SH-SY5Y (cell line): ENCODE measurements around the gene ZBED2.

Experiments used
- GATA2 ChIP-seq: IDR thresholded peaks from 2 replicates; pipeline ENCODE4 v1.6.1; 2011; ENCODE audit warnings: mild to moderate bottlenecking, low read depth, low read length
- GATA3 ChIP-seq: IDR thresholded peaks from 2 replicates; pipeline ENCODE4 v1.6.1; 2011; ENCODE audit warnings: low read depth, mild to moderate bottlenecking, low read length, moderate library complexity

The ZBED2 gene

DNA sequence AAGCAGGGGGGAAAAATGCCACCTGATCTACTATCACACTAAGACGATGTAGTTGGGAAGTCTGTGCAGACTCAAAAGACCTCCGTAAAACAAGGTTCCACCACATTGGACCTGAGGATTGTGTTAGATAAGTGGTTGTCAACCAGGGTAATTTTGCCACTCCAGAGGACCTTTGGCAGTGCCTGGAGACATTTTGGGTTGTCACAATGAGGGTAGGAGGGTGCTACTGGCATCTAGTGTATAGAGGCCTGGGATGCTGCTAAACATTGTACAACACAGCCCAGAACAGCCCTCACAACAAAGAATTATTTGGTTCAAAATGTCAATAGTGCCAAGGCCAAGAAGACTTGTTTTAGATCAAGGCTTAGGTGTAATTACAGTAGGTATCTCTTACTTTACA, 14.6 kb upstream of the ZBED2 start:
- no peak for TF ChIP-seq GATA3
- no peak for TF ChIP-seq GATA2

DNA sequence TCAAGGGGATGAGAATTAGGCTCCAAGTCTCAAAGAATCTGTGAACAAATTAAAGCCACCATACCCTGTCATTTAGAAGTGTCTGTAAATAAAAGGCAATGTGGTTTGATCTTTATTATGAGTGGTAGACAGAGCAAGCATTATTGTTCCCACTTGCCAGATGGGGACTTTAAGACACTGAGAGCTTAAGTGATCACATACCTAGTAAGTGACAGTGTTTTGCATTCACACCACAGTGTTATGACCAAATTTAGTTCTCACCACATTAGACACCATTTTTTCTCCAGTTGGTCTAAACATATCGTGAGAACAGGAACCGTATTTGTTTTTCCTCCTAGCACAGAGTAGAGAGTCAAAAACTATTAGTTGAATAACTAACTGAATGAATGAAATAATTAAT, 13.2 kb upstream of the ZBED2 start:
- TF ChIP-seq GATA3 (no peak), GATA2 (no peak)

DNA sequence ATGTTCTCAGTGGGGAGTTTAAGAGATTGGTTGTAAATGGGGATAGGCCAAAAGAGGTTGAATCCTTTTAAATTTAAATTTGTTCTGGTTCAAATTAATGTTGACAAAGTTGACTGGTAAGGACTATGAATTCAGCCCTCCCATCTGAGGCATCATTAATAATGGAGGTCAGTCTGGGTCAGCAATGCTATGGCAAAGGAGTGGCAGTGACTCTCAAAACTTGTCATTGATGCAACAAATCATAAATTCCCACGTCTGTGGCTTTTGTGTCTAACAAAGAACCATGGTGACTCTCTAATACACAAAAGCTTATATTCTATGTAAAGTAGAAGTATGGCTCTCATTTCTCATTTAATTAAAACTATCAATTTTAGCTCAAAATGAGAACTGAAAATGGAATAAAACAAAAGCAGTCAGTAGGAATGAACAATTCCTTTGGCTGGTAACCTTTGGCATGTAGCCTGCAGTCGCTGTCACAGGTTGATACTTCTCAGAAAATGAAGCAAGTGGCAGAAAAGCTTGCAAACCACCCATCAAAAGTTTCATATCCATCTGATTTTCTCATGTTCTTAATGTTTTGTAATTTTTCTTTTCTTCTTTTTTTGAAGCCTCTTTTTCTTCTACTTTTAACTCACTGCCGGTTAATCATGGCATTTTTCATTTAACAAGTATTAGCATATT, 12.2 kb upstream of the ZBED2 start:
- no peak for TF ChIP-seq GATA2

DNA sequence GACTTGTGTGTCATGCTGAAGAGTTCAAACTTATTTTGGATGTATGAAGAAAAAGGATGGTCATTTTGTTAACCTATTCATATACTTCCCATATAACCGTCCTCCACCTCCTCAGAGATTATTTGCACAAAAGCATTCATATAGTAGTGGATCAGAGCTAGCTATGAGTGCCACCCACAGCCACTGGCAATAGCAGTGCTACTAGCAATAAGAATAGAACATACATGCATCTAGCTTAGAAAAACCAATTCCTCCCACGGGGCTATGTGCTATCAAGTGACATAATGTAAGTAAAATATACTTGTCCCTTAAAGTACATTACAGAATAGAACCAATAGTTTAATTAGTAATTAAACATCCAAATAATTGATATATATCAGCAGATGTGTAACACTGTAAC, 10.3 kb upstream of the ZBED2 start:
- TF ChIP-seq GATA3 (no peak), GATA2 (no peak)

DNA sequence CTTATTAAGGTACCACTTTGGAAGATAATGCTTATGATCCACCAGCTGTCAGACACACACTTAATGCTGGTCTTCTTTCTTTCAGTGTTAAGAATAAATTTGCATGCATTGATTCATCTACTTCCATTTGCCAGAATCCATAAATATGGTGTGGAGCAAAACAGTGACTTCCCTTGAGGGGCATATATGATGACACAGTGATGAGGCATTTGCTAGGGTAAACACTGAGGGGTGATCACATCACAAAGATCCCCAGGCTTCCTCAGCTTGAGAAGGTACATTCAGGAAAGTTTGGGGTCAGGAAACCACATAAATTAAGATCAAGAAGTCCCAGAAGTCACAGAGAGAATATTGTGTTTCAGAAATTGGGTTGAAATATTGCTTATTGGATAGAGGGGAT, 9.9 kb upstream of the ZBED2 start:
- TF ChIP-seq GATA3 (no peak), GATA2 (no peak)

DNA sequence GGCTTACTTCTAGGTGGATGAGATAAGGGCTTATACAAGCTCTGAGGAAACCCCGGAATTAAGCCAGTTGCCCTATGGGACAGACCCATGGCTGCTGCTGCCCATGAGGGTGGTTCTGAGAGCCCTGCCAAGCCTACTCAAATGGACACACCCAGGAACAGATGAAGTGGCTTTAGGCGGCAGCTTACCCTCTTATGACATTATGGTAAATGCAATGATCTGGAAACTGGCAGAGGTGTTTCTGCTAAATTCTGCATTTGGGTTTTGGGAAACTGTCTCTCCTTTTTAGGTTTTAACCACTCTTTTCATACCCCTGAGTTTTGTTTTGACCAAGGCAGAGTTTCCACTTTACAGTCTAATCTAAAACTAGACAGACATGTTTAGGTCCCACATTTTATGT, 9.0 kb upstream of the ZBED2 start:
- no peak for TF ChIP-seq GATA3
- no peak for TF ChIP-seq GATA2

DNA sequence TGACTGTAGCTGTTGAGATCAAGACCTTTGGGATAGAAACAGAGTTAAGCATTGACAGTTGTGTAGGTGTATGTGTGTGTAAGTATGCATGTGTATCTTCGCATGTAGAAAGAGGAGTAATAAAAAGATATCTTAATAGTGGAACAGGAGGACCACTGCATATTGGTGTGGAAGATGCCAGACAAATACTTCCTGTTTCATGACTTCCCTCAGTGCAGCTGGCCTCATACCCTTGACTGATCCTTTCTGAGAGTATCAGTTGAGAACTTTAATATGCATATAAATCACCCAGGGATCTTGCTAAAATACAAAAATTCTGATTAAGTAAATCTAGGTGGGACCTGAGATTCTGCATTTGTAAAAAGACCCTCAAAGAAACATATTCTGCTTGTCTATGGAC, 8.5 kb upstream of the ZBED2 start:
- TF ChIP-seq GATA3 (no peak), GATA2 (no peak)

DNA sequence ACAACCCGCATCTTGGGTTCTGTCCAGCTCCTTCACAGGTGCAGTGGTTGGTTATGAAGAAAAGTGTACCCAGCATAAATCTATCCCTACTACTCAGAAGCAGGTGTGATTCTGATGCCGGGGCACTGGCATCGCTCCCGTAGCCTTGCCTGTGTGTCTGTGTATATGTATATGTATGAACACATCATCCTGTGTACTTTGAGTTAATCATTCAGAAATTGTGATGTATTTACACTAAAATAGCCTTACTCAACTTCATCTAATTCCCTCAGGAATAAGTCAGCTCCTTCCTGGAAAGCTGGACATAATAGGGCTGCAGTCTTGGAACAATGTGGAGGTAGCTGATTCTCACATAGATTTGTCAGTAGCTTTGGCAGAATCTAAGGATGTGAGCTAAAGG, 6.7 kb upstream of the ZBED2 start:
- TF ChIP-seq GATA2, result no peak
- TF ChIP-seq GATA3, result no peak

DNA sequence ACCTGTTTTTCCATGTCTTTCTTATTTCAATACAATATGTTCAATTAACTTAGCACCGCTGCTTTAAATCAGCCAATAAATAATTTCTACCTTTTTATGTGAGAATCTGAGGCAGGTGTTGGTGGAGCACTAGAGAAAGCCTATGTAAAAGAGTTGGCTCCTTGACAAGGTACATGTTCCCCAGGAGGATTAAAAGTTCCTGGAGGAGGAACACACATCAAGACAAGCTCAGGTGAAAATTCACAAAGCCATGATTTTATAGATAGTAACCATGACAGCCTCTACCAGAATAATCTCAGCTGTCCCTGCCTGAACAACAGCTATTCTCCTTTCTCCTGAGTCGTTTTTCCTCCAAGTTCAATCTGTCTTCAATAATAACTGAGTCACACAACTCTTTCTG, 3.4 kb upstream of the ZBED2 start:
- TF ChIP-seq GATA3, result no peak
- no peak for TF ChIP-seq GATA2

DNA sequence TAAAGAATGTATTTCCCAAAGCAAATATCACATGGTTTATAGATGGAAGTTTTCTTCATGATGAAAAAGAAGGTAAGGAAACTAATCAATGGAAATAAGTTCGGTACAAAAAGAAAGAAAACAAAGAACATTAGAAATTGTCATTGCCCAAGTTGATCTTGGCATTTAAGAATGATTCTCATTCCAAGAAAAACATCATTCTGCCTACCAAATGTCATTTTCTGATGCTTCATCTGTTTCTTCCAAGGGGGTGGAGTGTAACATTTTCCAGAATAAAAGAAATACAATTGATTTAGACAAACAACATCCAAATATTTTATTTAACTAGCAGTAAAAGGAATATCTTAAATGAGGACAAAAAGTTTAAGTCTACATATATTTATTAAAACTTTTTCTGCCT, 3.0 kb upstream of the ZBED2 start:
- no peak for TF ChIP-seq GATA3
- no peak for TF ChIP-seq GATA2

DNA sequence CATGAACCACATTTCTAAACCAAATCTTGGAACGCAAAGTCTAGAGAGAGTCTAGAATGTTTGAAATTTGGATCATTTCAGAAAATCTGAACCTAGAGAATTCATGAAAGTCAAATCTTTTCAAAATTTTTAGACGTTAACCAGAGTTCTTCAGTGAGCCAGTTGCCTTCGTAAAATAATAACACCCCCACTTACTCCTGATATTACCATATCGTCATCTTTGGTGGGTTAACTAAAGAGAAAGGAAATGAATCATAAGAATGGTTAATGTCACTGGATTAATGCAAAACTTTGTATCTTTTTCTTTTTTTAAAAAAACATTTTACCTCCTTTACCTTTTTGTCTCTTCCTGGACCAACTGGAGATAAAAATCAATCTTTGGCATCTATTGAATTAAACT, 1.2 kb upstream of the ZBED2 start:
- no peak for TF ChIP-seq GATA2
- TF ChIP-seq GATA3, result no peak

DNA sequence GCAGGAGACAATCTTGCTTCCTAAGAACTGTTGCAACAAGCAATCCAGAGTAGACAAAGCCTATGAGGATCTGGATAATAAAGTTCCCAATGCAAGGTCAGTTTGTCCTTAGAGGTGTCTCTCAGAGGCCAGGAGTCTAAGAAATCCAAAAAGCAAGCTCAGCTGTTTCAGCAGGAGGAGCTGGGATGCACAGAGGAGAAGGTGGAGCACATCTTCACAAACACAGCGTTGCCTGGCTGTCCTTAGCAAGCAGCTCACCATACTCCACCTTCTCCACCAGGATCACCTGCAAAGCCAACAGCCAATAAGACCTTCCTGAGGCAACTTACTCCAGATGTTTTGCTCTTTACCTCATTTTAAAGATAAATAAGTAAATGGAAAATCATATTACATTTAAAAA, 365 bp downstream of the ZBED2 start:
- TF ChIP-seq GATA3 (no peak), GATA2 (no peak)

DNA sequence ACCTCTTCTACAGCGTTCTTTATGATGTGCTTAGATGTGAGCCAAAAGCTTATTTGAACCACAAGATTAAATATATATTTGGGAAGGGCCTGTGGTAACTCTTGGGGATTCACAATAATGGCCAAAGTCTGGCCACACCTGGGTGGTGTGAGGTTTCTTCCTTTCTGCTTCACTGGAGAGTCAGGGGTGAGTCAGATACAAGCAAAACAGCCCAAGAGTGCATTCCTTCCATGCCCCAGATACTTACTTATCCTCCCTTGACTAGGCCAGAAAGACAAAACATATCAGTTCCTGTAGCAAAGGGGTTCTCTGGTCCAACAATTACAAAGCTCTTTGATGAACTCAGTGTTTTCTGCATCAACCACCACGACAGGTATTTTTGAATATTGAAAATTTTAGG, 941 bp downstream of the ZBED2 start:
- no peak for TF ChIP-seq GATA2
- TF ChIP-seq GATA3, result no peak

DNA sequence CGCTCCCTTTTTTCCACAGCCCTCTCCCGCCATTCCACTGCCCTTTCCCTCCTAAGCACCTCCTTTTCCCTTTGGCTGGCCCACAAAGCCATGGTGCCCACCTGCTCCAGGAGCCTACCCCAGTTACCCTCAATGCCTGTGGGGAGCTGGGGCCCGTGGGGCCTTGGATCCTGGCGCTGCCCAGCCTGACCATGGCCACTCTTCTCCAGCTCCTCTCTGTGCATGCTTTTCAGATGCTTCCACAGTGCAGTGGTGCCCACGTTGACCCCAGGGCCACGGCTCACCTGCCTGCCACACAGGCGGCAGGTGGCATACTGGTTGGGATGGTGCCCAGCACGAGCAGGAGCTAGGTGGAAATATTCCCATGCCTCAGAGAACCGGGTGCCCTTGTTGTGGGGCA, 1.5 kb downstream of the ZBED2 start:
- TF ChIP-seq GATA3 (no peak), GATA2 (no peak)

DNA sequence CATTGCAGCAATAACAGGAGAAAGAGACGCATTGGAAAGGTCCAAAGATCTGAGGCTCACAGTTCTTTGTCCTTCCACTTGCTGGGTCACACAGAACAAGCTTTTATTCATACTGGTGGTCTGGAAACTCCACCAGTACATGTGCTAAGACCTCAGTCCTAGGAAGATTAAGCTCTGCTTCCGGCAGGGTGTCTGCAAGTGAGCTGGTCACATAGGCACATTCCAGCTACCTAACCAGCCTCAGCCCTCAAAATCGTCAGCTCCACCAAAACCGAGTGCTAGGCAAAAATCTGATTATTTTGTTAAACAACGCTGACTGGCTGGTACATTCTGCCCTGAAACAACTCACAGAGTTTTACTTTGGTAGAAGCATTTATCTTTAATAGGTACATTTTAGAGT, 2.2 kb downstream of the ZBED2 start:
- TF ChIP-seq GATA3 (no peak), GATA2 (no peak)

DNA sequence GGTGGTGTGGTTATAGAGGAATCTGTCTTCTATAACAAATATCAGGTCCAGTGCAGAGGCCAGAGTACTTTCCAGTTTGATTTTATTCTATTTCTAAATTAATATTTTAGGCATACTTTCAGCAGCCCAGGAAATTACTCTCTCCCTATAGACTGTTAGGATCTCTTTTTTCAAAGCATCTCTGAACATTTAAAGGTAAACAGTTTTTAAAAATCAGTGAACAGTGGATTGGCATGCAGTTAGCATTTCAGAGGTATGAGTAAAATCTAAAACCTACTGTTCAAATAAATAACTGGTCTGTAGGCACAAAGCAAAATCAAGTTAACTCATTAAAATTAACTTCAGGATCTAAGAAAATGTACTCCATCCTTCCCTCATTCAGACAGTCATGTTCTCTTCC, 3.0 kb downstream of the ZBED2 start:
- no peak for TF ChIP-seq GATA3
- TF ChIP-seq GATA2, result no peak
